NCI-H2196 treated with DMSO at 0.1 percent for 48 hours (cell line): ENCODE measurements around the gene OR4N2.
"Not testable (repeated sequence)": the region's sequence is repeated elsewhere in the genome, so short reads cannot be mapped to it uniquely, and the experiment has no call there.

Source experiments
- DNase-seq: peaks from one replicate; lab custom pipeline; 2025; ENCODE audit not compliant: unreplicated experiment; lab: John Stamatoyannopoulos, UW

The OR4N2 gene

DNA sequence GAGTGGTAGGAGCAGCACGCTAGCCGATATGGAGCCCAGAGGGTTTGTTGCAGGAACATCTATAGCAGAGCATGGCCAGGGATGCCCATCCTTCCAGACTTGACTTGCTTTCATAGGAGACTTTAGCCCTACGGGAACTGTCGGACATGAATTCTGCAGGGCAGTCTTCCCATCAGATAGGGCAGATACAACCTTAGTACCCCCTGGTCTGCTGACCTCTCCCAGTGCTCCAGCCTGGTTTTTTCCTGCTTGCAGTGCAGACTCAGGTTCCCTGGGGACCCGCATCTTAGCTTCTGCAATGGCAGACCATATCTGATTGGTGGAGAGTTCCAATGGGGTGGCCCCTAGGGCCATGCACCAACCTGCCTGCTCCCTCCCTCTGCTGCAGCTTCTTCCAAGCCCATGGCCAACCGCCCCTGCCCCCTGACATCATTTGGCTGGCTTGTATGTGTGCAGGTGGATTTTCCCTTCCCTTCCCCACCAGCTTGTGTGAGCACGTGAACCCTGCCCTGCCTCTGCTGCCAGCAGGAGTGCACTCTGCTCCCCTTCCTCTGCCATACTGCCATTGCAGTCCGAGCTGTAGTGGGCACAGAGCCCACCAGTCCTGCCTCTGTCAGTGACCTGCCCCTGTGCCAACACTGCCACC, 30.8 kb downstream of the OR4N2 start:
- DNase-seq = not testable (repeated sequence)

DNA sequence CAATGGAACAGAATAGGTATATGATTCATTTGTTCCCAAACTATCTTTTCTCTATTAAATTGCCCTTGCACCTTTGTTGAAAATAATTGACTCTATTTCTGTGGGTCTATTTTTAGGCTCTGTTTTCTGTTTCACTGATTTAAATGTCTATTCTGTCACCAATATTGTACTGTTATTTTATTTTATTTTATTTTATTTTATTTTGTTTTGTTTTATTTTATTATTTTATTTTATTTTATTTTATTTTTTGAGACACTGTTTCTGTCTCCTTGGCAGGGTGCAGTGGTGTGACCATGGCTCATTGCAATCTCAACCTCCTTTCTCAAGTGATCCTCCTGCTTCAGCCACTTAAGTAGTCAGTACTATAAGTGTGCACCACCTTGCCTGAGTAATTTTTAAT, 34.9 kb downstream of the OR4N2 start:
- DNase-seq = no peak

DNA sequence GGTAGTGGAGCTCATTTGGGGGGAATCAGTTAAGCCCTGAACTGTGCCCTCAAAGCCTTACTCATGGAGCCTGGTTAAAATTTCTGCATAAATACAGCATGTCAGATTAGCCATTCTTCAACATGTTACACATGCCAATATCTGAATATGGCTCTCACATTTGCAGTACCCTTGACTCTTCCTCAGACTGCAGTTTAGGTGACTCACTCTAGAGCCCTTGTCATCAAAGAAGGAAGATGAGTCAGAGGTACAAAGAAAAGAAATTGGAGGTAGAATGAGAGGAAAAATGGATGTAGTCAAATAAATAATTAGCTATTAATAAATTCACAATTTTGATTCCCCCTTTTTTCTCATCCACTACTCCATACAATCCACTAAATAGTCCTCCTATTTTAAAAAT, 47.8 kb downstream of the OR4N2 start:
- DNase-seq = no peak

DNA sequence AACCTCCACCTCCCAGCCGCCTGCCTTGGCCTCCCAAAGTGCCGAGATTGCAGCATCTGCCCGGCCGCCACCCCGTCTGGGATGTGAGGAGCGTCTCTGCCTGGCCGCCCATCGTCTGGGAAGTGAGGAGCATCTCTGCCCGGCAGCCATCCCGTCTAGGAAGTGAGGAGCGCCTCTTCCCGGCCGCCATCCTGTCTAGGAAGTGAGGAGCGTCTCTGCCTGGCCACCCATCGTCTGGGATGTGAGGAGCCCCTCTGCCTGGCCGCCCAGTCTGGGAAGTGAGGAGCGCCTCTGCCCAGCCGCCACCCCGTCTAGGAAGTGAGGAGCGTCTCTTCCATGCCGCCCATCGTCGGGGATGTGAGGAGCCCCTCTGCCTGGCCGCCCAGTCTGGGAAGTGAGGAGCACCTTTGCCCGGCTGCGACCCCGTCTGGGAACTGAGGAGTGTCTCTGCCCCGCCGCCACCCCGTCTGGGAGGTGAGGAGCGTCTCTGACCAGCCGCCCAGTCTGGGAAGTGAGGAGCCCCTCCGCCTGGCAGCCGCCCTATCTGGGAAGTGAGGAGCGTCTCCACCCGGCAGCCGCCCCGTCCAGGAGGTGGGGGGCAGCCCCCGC, 62.6 kb downstream of the OR4N2 start:
- DNase-seq = not testable (repeated sequence)

DNA sequence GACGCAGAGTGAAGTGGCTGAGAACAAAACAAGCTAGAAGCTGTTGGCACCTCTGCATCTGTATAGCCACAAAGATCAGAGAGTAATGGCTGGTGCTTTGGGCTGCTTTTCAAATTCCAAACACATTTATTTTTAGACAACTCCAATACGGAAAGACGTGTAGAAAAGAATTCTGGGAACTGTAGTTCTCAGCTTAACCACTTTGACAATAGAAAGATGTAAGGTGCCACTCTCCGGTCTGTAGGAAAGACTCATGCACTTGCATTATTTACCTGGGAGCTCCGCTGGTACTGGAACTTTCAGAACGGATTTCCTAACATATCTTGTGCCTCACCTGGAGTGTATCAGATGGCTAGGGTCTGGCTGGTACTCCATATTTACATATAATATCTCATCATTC, 69.6 kb downstream of the OR4N2 start:
- DNase-seq = no peak

DNA sequence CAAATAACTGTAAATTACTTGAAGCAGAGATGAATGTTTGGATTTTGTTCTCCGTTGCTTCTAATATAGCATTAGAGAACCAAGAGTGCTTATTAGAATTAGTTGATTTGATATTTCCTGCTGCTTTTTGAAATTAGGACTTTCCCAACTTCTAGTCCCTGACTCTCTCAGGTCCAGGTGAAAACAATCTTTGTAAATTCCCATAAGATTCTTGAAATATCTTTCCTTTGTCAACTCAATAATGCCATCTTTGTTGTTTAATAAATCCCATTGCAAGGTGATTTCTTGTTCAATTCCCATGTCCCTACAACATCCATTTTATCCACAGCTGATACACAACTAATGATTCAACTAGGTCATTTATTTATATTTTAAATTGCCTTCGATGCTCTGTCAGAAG, 71.3 kb downstream of the OR4N2 start, which contains the start of gene OR4K2:
OR4K2 (plus strand) TSS at position 301 of the 400 bp plus-strand sequence. CDS start 1,126 bp downstream, outside the sequence.
- DNase-seq = no peak

DNA sequence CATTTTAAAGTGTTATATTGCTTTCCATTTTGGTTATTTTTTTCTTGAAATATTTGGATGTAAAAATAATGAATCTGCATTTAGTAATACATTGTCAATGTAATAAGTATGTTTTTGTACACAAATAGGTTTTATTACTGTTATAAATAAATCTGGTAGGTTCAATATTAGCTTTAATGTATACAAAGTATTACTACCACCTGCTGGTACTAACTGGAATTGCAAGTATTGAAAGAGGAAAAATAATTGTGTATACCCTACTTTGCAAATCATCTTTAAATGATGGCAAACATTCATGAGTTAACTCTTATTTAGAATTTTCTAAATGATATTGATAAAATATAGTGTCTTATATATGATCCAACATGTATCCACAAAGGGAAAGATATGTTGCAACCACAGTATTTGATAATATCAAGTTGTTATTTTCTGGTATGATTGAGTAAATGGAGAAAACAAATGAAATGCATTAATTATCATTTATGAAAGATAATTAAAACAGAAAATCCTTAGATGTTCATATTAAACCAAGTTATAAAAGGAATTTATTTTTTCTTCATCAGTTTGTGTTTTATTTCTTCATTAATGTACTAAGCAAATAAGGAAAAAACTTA, 74.6 kb downstream of the OR4N2 start:
- no peak for DNase-seq
